VCaP (cell line): ENCODE data around the gene DDX17.

Experiments used
- H3K27ac ChIP-seq: fragments of 450-650 bp; 2 replicates; pipeline ENCODE4 v1.5.1; 2017
- TF ChIP-seq, protein P1 (sequence below): fragments of 450-650 bp; conservative IDR thresholded peaks from 2 replicates; pipeline ENCODE4 v1.5.1; 2017; ENCODE audit warnings: mild to moderate bottlenecking, moderate library complexity

Gene DDX17

DNA sequence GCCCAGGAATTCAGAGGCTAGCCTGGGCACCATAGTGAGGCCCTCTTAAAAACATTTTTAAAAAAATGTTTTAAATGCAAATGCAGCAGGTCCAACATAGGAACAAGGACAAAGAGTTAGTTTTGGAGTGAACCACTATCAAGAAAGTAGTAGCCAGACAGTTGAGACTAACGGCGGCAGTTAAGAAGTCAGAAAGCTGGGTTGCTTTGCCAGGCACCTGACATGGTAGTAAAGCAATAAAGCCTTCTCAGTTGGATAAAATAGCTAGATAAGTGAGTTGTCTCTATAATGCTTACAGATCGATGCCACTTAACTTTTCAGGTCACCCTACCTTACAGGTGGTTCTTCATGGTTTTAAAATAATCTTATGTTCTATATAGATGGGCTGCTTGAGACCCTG lies 16.9 kb upstream of the DDX17 start:
- no peak overlapping the region for H3K27ac ChIP-seq
- TF ChIP-seq, protein P1, sequence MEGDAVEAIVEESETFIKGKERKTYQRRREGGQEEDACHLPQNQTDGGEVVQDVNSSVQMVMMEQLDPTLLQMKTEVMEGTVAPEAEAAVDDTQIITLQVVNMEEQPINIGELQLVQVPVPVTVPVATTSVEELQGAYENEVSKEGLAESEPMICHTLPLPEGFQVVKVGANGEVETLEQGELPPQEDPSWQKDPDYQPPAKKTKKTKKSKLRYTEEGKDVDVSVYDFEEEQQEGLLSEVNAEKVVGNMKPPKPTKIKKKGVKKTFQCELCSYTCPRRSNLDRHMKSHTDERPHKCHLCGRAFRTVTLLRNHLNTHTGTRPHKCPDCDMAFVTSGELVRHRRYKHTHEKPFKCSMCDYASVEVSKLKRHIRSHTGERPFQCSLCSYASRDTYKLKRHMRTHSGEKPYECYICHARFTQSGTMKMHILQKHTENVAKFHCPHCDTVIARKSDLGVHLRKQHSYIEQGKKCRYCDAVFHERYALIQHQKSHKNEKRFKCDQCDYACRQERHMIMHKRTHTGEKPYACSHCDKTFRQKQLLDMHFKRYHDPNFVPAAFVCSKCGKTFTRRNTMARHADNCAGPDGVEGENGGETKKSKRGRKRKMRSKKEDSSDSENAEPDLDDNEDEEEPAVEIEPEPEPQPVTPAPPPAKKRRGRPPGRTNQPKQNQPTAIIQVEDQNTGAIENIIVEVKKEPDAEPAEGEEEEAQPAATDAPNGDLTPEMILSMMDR = no peak

DNA sequence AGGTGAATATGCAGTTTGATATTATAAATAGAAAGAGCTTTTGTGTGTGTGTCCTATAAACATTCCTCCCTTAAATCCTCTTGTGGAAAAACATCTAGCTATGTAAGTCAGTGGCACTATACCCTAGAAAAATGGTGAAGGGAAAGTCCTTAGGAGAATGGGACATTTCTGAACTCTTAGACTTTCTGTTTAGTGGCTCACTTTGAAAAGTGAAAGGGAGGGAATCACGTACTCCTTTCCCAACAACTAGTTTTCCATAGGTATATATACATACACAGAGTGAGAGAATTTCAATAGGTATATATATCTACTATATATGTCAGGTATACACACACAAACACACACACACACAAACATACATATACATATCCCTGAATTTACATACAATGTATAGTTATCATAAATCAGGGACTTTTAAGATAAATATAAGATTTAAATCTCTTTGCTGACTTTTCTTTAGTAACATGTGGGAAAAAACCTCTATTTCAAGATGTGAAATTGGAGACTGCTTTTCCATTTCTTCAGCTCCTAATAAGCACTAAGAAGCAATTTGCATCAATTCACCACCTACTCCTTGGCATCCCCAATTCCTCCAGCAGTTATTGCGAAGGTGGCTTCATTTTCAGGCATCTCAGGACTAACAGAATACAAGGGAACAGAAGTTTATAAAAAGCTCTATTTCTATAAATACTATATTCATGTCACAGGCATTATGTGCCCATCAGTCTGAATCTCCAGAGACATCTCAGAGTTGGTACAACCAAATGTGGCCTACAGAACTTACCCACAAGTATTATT lies 13.5 kb upstream of the DDX17 start:
- H3K27ac ChIP-seq = no peak overlapping the region
- TF ChIP-seq, protein P1 = no peak

DNA sequence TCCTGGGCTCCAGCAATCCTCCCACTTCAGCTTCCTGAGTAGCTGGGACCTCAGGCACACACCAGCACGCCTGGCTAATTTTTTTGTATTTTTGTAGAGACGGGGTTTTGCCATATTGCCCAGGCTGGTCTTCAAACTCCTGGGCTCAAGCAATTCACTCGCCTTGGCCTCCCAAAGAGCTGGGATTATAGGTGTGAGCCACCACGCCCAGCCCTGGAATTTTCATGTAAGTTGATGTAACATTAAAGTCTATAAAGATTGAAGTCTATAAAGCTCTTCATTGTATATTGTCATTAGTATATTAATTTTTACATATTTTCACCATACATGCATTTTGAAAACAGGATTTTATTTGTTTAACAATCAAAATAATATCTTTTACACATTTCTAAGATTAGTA lies 12.5 kb upstream of the DDX17 start:
- H3K27ac ChIP-seq = no peak overlapping the region
- TF ChIP-seq, protein P1 = no peak

DNA sequence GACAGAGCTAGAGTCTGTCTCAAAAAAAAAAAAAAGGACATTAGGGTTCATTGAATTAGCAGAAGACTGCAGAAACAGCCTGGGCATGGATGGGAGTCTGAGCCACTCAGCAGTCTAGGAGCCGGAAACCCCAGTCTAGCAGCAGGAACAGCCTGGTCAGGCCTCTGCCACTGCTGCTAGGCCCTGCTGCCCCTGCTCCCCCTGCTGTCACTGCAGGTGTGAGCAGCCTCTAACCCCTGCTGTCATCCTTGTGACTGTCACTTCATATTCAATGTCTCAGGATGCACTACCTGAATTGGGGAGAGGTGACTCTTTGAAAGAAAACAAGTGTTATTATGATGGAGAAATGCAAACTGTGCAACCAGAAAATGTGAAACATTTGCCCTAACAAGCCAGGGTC lies 7.0 kb upstream of the DDX17 start:
- TF ChIP-seq, protein P1 = peak; percentile 61
- no peak overlapping the region for H3K27ac ChIP-seq

DNA sequence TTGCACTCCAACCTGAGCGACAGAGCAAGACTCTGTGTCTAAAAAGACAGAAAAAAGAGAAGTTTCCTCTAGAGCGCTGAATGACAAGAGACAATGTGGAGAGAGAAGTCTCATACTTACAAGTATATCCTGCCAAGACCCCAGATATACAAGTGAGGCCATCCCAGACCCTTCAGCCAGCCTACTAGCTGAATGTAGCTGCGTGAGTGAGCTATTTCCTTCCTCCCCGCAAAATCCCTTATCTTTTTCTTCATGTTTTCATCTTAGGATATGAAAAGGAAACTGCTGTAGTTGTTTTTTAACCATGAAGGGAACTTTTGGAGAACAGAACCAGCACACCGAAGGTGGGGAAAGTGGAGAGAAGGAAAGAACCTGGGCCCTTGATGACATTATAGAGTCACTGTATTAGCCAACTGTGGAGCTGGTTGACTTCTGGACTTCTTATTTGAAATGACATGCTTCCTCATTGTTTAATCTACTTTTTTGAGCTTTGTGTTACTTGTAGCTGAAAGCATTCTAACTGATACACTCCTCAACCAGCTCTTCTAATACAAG lies 4.4 kb upstream of the DDX17 start:
- TF ChIP-seq, protein P1 = no peak
- H3K27ac ChIP-seq = no peak overlapping the region

DNA sequence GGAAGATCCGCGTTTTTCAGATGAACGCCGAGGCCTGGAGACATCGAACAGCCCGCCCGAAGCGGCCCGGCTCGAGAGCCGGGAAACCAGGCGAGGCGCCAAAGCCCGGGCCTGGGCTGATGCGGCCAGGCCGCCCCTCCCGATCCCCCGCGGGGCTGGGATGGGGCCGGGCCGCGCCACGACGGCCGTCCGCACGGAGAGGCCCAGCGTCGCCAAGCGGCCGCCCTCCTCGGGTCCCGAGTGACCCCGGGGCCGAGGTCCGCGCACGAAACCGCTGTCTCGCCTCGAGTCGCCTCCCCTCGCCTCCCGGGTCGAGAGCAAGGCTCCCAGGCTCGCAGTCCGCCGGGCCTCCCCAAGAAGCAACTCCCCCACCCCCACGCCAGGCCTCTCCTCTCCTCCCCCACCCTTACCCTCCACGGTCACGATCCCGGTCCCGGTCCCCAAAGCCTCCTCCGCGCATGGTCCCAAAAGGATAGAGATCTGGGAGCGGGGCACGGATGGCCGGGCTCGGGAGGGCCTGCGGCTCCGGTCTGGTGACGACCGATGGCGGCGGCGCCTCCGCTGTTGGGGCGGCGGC lies 482 bp downstream of the DDX17 start:
- TF ChIP-seq, protein P1 = no peak
- peak overlapping the region; percentile 99 for H3K27ac ChIP-seq

DNA sequence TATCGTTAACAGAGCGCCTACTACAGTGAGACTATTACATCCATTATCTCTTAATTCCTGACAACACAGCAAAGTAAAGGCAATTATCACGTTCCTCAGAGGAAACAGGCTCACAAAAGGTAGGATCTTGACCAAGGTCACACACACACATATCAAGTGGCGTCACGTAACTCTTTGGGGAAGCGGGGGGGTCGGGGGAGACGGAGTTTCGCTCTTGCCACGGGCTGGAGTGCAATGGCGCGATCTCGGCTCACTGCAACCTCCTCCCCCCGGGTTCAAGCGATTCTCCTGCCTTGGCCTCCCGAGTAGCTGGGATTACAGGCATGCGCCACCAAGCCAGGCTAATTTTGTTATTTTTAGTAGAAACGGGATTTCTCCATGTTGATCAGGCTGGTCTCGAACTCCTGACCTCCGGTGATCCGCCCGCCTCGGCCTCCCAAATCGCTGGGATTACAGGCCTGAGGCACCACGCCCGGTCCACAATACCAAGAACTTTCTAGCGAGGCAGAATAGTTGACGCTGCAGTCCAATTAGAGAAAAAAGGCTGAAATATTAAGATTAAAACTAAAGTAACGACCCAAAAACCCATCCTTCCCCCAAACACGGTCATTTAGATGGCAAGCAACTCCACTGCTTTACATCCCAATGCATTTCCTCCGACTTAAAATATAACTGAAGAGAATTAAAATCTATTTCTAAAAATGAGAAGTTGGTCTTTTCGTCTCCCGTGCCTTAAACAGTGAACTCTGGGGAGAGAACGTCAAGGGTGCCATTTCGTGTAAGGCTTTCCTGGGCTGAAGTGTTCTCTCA lies 1.2 kb downstream of the DDX17 start:
- H3K27ac ChIP-seq = peak overlapping the region; percentile 99
- TF ChIP-seq, protein P1 = no peak
